ENCODE results near the gene ARID3B. TPM values are rescaled to one million over a fixed set of nuclear protein-coding genes. Genes with fewer than 3 reads are reported as not detected.
A peak's percentile ranks its signal among the peaks of the same experiment; 100 is the strongest.

ARID3B gene
- total and polyA plus RNA-seq, 12 donors: 1.0 to 7.1 (median 3.5) TPM

DNA sequence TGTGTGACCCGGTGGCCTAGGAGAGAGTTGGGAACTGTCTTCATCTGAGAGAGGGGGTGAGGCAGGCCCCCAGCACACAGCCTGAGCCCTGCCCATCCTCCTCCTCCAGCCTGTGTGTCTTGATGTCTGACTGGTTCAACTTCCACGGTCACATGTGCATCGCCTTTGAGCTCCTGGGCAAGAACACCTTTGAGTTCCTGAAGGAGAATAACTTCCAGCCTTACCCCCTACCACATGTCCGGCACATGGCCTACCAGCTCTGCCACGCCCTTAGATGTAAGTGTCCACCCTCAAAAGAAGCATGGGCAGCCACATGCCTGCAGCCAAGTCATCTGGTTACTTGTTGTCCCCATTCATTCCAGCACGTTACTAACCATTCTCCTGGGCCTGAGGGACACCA lies 84.7 kb downstream of the ARID3B start:
- no peak for TF ChIP-seq POLR2A (IDR thresholded peaks at IDR 0.05)
- TF ChIP-seq, protein P1, sequence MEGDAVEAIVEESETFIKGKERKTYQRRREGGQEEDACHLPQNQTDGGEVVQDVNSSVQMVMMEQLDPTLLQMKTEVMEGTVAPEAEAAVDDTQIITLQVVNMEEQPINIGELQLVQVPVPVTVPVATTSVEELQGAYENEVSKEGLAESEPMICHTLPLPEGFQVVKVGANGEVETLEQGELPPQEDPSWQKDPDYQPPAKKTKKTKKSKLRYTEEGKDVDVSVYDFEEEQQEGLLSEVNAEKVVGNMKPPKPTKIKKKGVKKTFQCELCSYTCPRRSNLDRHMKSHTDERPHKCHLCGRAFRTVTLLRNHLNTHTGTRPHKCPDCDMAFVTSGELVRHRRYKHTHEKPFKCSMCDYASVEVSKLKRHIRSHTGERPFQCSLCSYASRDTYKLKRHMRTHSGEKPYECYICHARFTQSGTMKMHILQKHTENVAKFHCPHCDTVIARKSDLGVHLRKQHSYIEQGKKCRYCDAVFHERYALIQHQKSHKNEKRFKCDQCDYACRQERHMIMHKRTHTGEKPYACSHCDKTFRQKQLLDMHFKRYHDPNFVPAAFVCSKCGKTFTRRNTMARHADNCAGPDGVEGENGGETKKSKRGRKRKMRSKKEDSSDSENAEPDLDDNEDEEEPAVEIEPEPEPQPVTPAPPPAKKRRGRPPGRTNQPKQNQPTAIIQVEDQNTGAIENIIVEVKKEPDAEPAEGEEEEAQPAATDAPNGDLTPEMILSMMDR (IDR thresholded peaks at IDR 0.05): no peak
- DNase-seq: no peak
- peaks cover 8 to 9% of the 10 kb centered on the region in 2 donors for H3K4me1 ChIP-seq (replicated peaks in 1 of 2)
- no peak overlapping the region for H3K27ac ChIP-seq
- H3K9me3 ChIP-seq (replicated peaks in 1 of 3): no peaks in the 10 kb centered on the region
- no peaks in the 10 kb centered on the region for H3K27me3 ChIP-seq
- intact Hi-C loops (cut with DNase I): loop anchor here in 1 of 2 donors (10.0 kb wide), 1 partner anchor 251 kb away; no protein-coding TSS in a partner anchor
- WGBS, 4 donors: 86 to 93% (median 91%) methylated on average over 2 to 6 of the region's 6 CpGs
- no peak overlapping the region for H3K4me3 ChIP-seq
- H3K36me3 ChIP-seq (replicated peaks in 1 of 2): peaks cover 0 to 100% of the 10 kb centered on the region in 2 donors

DNA sequence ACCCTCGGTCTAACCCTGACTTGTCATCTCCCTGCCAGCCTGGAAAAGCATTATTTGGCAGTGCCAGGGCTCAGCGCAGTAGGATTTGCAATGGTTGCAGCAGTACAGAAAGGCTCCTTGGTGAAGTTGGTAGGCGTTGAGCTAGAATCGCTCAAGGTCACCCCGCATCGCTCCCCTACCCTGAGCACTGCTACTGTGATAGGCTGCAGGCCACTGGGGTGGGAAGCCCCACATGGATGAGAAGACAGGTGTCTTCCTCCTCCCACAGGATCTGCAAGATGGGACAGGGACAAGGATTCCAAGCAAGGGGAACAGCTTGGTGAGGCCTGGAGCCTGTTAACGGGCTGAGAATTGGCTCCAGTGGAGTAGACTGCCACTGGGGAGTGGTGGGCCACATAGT lies 85.3 kb downstream of the ARID3B start:
- peaks cover 0 to 100% of the 10 kb centered on the region in 2 donors for H3K36me3 ChIP-seq (replicated peaks in 1 of 2)
- TF ChIP-seq POLR2A (IDR thresholded peaks at IDR 0.05): no peak
- DNase-seq: no peak
- intact Hi-C loops (cut with DNase I): loop anchor here in 1 of 2 donors (10.0 kb wide), 1 partner anchor 252 kb away; no protein-coding TSS in a partner anchor
- peaks cover 3% of the 10 kb centered on the region in 2 donors for H3K4me1 ChIP-seq (replicated peaks in 1 of 2)
- H3K27ac ChIP-seq: no peak overlapping the region
- 80 to 92% (median 85%) methylated on average over 7 of the region's 7 CpGs for WGBS, 4 donors
- no peak overlapping the region for H3K4me3 ChIP-seq
- no peaks in the 10 kb centered on the region for H3K27me3 ChIP-seq
- no peaks in the 10 kb centered on the region for H3K9me3 ChIP-seq (replicated peaks in 1 of 3)

DNA sequence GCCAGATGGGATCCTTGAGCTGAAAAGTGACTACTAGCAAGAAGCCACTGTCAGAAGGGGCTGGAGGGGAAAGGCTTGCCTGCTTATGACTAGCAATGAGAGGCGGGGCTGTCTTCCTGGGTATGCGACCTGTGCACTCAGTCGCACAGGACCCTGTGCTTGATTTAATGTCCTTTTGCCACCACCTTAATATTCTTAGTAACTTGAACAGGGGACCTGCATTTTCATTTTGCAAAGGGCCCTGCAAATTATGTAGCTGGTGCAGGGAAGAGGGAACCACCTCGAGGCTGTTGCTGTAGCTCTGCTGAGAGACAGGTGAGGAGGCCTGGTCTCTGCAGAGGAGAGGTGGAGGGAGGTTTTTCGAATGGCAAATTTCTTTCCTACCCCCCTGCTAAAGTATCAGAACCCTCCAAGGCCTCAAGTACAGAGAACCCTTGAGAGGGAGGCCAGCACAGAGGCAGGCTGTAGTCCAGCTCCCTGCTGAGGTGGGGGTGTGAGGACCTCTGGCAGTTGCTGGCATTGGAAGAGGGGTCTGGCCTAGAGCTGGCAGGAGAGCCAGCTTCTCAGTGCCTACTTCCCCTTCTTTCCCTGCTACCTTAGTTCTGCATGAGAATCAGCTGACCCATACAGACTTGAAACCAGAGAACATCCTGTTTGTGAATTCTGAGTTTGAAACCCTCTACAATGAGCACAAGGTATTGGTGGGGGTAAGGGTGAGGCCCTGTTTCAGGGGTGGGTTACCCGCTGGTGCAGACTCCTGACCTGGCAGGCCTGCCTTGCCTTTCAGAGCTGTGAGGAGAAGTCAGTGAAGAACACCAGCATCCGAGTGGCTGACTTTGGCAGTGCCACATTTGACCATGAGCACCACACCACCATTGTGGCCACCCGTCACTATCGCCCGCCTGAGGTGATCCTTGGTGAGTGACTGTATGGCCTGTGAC lies 86.0 kb downstream of the ARID3B start:
- H3K27me3 ChIP-seq: no peaks in the 10 kb centered on the region
- H3K4me3 ChIP-seq: no peak overlapping the region
- TF ChIP-seq, protein P1 (IDR thresholded peaks at IDR 0.05): no peak
- no peak for TF ChIP-seq POLR2A (IDR thresholded peaks at IDR 0.05)
- H3K4me1 ChIP-seq (replicated peaks in 1 of 2): no peaks in the 10 kb centered on the region
- DNase-seq: peak in 1 of 7 donors; percentile 51
- no peak overlapping the region for H3K27ac ChIP-seq
- H3K36me3 ChIP-seq (replicated peaks in 1 of 2): peaks cover 0 to 98% of the 10 kb centered on the region in 2 donors
- H3K9me3 ChIP-seq (replicated peaks in 1 of 3): no peaks in the 10 kb centered on the region
- intact Hi-C loops (cut with DNase I): loop anchor here in 1 of 2 donors (10.0 kb wide), 1 partner anchor 252 kb away; no protein-coding TSS in a partner anchor
- 68 to 77% (median 76%) methylated on average over 9 to 10 of the region's 10 CpGs for WGBS, 4 donors

DNA sequence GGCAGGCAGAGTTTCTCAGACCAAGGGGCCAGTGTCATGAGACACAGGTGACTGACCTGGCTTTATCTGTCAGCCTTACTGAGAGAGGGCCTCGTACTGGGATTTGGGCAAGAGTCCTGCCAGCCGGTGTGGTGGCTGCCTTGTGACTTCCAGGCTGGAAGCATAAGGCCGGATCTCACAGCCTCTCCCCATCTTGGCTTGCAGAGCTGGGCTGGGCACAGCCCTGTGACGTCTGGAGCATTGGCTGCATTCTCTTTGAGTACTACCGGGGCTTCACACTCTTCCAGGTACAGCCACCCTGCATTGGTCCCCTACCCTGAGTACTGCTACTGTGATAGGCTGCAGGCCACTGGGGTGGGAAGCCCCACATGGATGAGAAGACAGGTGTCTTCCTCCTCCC lies 86.7 kb downstream of the ARID3B start:
- Histone ChIP-seq H3K4me1 (replicated peaks in 1 of 2) (no peaks in the 10 kb centered on the region), H3K36me3 (replicated peaks in 1 of 2) (peaks cover 0 to 98% of the 10 kb centered on the region in 2 donors), H3K4me3 (no peak overlapping the region), H3K27ac (peak overlapping the region in 1 of 5 donors; percentile 6), H3K27me3 (no peaks in the 10 kb centered on the region), H3K9me3 (replicated peaks in 1 of 3) (no peaks in the 10 kb centered on the region)
- intact Hi-C loops (cut with DNase I): loop anchor here in 1 of 2 donors (10.0 kb wide), 1 partner anchor 253 kb away; no protein-coding TSS in a partner anchor
- WGBS, 4 donors: 57 to 74% (median 67%) methylated on average over 1 to 5 of the region's 5 CpGs
- DNase-seq: no peak
- TF ChIP-seq, protein P1 (IDR thresholded peaks at IDR 0.05): no peak
- TF ChIP-seq POLR2A (IDR thresholded peaks at IDR 0.05): no peak

Measured in adrenal gland (tissue), 12 donors.